Thoracic aorta (tissue), 2 donors: ENCODE measurements around the gene RCOR1. TPM values are rescaled to one million over a fixed set of nuclear protein-coding genes. Genes with fewer than 3 reads are reported as not detected.

Experiments
- ATAC-seq: fragments of 150-250 bp; one replicate; pipeline ENCODE4 v1.8.0; 2017; ENCODE audit warnings: low read depth; ENCODE audit not compliant: insufficient number of reproducible peaks, low FRiP score
- DNase-seq: peaks from one replicate; pipeline ENCODE4 v3.0.0-alpha.2; 2020; ENCODE audit warnings: low spot score
- H3K27ac ChIP-seq, 2 donors: fragments of 200-600 bp; sonication (generic); 1 replicate in 1 of 2; 2 replicates in 1 of 2; pipeline ENCODE4 v1.5.1; 2016; ENCODE audit warnings: mild to moderate bottlenecking in 2 of 2, moderate library complexity in 2 of 2
- H3K27me3 ChIP-seq: fragments of 200-600 bp; sonication (generic); replicated peaks from 2 replicates; pipeline ENCODE4 v1.6.0; 2016; ENCODE audit warnings: mild to moderate bottlenecking; ENCODE audit not compliant: insufficient read depth
- H3K36me3 ChIP-seq: fragments of 200-600 bp; sonication (generic); one replicate; pipeline ENCODE4 v1.5.1; 2016
- H3K4me1 ChIP-seq, 2 donors: fragments of 200-600 bp; sonication (generic); 1 replicate in 1 of 2; 2 replicates in 1 of 2; pipeline versions ENCODE4 v1.5.1 to v1.6.0; 2016; ENCODE audit warnings: low read depth in 2 of 2, mild to moderate bottlenecking in 1 of 2; ENCODE audit not compliant: control insufficient read depth in 1 of 2
- H3K4me3 ChIP-seq: fragments of 200-600 bp; sonication (generic); 2 replicates; pipeline ENCODE4 v1.5.1; 2016; ENCODE audit warnings: mild to moderate bottlenecking
- H3K9me3 ChIP-seq: fragments of 200-600 bp; sonication (generic); 2 replicates; pipeline ENCODE4 v1.5.1; 2016
- CTCF ChIP-seq: fragments of 200-600 bp; sonication (generic); IDR thresholded peaks from one replicate; pipeline ENCODE4 v1.5.1; 2019; ENCODE audit warnings: antibody characterized with exemption
- total RNA-seq, 2 donors: library from RNA; depleted of rRNA; stranded (reverse); fragments of >200 nt; gene quantifications; one replicate each; pipeline versions ENCODE4 v1.1.0 to v1.2.3, GENCODE V29; 2016

Gene RCOR1
- total RNA-seq, 2 donors from 2014 or later, result 6.5 to 17.1 TPM

GRCh38 chr14:102732924-102733323 lies 140.5 kb downstream of the RCOR1 start:
- Histone ChIP-seq H3K4me1 (no peaks in the 10 kb centered on the region), H3K9me3 (no peaks in the 10 kb centered on the region), H3K36me3 (no peaks in the 10 kb centered on the region), H3K27me3 (no peaks in the 10 kb centered on the region), H3K27ac (no peak overlapping the region), H3K4me3 (no peak overlapping the region)
- DNase-seq (no peak), ATAC-seq (no peak)
- TF ChIP-seq CTCF, result no peak

GRCh38 chr14:102733326-102733725 lies 140.9 kb downstream of the RCOR1 start:
- H3K4me3 ChIP-seq, result no peak overlapping the region
- no peak overlapping the region for H3K27ac ChIP-seq
- no peak for TF ChIP-seq CTCF
- ATAC-seq (no peak), DNase-seq (no peak)
- no peaks in the 10 kb centered on the region for H3K9me3 ChIP-seq
- H3K4me1 ChIP-seq, result no peaks in the 10 kb centered on the region
- no peaks in the 10 kb centered on the region for H3K27me3 ChIP-seq
- H3K36me3 ChIP-seq, result no peaks in the 10 kb centered on the region

- DNase-seq (no peak), ATAC-seq (no peak)
- Histone ChIP-seq H3K4me1 (no peaks in the 10 kb centered on the region), H3K9me3 (no peaks in the 10 kb centered on the region), H3K36me3 (no peaks in the 10 kb centered on the region), H3K27ac (no peak overlapping the region), H3K4me3 (no peak overlapping the region), H3K27me3 (no peaks in the 10 kb centered on the region)
- TF ChIP-seq CTCF, result no peak
Observed at GRCh38 chr14:102734436-102734835, 142.0 kb downstream of the RCOR1 start.

GRCh38 chr14:102736956-102737355 lies 144.5 kb downstream of the RCOR1 start:
- Histone ChIP-seq H3K4me1 (no peaks in the 10 kb centered on the region), H3K27ac (no peak overlapping the region), H3K4me3 (no peak overlapping the region), H3K36me3 (no peaks in the 10 kb centered on the region), H3K27me3 (no peaks in the 10 kb centered on the region), H3K9me3 (peaks cover 14% of the 10 kb centered on the region)
- DNase-seq, result no peak
- TF ChIP-seq CTCF, result no peak
- ATAC-seq, result no peak

- no peak for DNase-seq
- Histone ChIP-seq H3K4me3 (no peak overlapping the region), H3K27me3 (no peaks in the 10 kb centered on the region), H3K4me1 (no peaks in the 10 kb centered on the region), H3K27ac (no peak overlapping the region), H3K36me3 (no peaks in the 10 kb centered on the region), H3K9me3 (peaks cover 17% of the 10 kb centered on the region)
- TF ChIP-seq CTCF, result no peak
- ATAC-seq, result no peak
Observed at GRCh38 chr14:102737402-102738372, 145.2 kb downstream of the RCOR1 start.
